Keratinocyte (primary cell): ENCODE data around the gene KIAA1755. TPM values are rescaled to one million over a fixed set of nuclear protein-coding genes. Genes with fewer than 3 reads are reported as not detected.
A peak's percentile ranks its signal among the peaks of the same experiment; 100 is the strongest.

Experiments
- DNase-seq: peaks from one replicate; pipeline ENCODE4 v3.0.0-alpha.2; 2011; ENCODE audit warnings: low read depth, missing footprints, low spot score
- FAIRE-seq: peaks from 2 replicates; lab custom pipeline; 2011; peaks lifted over from hg19 to GRCh38; lab: Jason Lieb, UNC
- H2AFZ ChIP-seq: 2 replicates; pipeline ENCODE4 v1.6.0; 2012; ENCODE audit warnings: low read length, control low read depth, inconsistent platforms; ENCODE audit not compliant: control insufficient read depth
- H3K27ac ChIP-seq: 2 replicates; pipeline ENCODE4 v1.5.1; 2011; ENCODE audit warnings: low read length; ENCODE audit not compliant: control insufficient read depth, insufficient read depth
- H3K27me3 ChIP-seq: 3 replicates; pipeline ENCODE4 v1.6.0; 2011; ENCODE audit warnings: low read length; ENCODE audit not compliant: control insufficient read depth, insufficient read depth; ENCODE audit errors: extremely low read depth
- H3K36me3 ChIP-seq, 2 experiments: 2 replicates in 1 of 2; 3 replicates in 1 of 2; pipeline ENCODE4 v1.5.1; 2011; ENCODE audit warnings: low read length in 2 of 2, mild to moderate bottlenecking in 1 of 2; ENCODE audit not compliant: control insufficient read depth in 2 of 2, insufficient read depth in 2 of 2; ENCODE audit errors: extremely low read depth in 1 of 2
- H3K4me1 ChIP-seq: 3 replicates; pipeline ENCODE4 v1.5.1; 2011; ENCODE audit warnings: low read length; ENCODE audit not compliant: control insufficient read depth, insufficient read depth; ENCODE audit errors: extremely low read depth
- H3K4me2 ChIP-seq: 3 replicates; pipeline ENCODE4 v1.6.0; 2011; ENCODE audit warnings: low read depth, low read length; ENCODE audit not compliant: control insufficient read depth, insufficient read depth; ENCODE audit errors: extremely low read depth
- H3K4me3 ChIP-seq, 3 experiments: fragments of 200-600 bp in 1 of 3; sonication (generic) in 1 of 3; 2 replicates in 2 of 3; 3 replicates in 1 of 3; pipeline ENCODE4 v1.5.1; 2011 to 2016; ENCODE audit warnings: low read length in 3 of 3, mild to moderate bottlenecking in 3 of 3, control low read depth in 2 of 3, inconsistent platforms in 1 of 3, low read depth in 1 of 3, mixed read lengths in 1 of 3, mixed run types in 1 of 3, moderate library complexity in 1 of 3; ENCODE audit not compliant: control insufficient read depth in 2 of 3, insufficient read depth in 2 of 3; ENCODE audit errors: extremely low read depth in 1 of 3
- H3K79me2 ChIP-seq: 2 replicates; pipeline ENCODE4 v1.6.0; 2012; ENCODE audit warnings: low read length; ENCODE audit not compliant: control insufficient read depth, insufficient read depth
- H3K9ac ChIP-seq: 3 replicates; pipeline ENCODE4 v1.6.0; 2011; ENCODE audit warnings: low read length; ENCODE audit not compliant: control insufficient read depth, insufficient read depth; ENCODE audit errors: extremely low read depth
- H3K9me1 ChIP-seq: 3 replicates; pipeline ENCODE4 v1.6.0; 2011; ENCODE audit warnings: low read length; ENCODE audit not compliant: control insufficient read depth, insufficient read depth; ENCODE audit errors: extremely low read depth
- H3K9me3 ChIP-seq: 2 replicates; pipeline ENCODE4 v1.5.1; 2012; ENCODE audit warnings: low read depth, low read length; ENCODE audit not compliant: control insufficient read depth
- H4K20me1 ChIP-seq: 3 replicates; pipeline ENCODE4 v1.6.0; 2011; ENCODE audit warnings: low read length; ENCODE audit not compliant: control insufficient read depth, insufficient read depth; ENCODE audit errors: extremely low read depth
- EZH2 ChIP-seq: IDR thresholded peaks from one replicate; pipeline ENCODE4 v1.6.1; 2012; ENCODE audit warnings: inconsistent platforms, mild to moderate bottlenecking, low read length, moderate library complexity
- dilution Hi-C: fragments of 300-500 bp; cut with MboI; formaldehyde crosslinking; loops from one replicate; pipeline ENCODE4 v1.7.0; 2020; ENCODE audit warnings: low sequenced_read_pairs; ENCODE audit not compliant: extremely low pct_ligation_motif_present
- polyA plus RNA-seq, 5 experiments: library from polyadenylated mRNA; depleted of rRNA in 3 of 5; stranded (reverse) in 3 of 5; stranded (forward) in 1 of 5; unstranded in 1 of 5; fragments of >200 nt; gene quantifications; 1 replicate in 1 of 5; 2 replicates in 3 of 5; 3 replicates in 1 of 5; pipeline versions ENCODE4 v1.2.1 to v1.2.3, GENCODE V29; 2011 to 2012; ENCODE audit warnings: missing spikeins in 2 of 5, low read depth in 1 of 5, low replicate concordance in 1 of 5
- TF ChIP-seq, protein P1 (sequence below), 3 experiments: IDR thresholded peaks in 1 of 3; conservative IDR thresholded peaks in 1 of 3; optimal IDR thresholded peaks in 1 of 3; 2 replicates in 2 of 3; 3 replicates in 1 of 3; pipeline versions ENCODE3 to v1.5.1; 2011; ENCODE audit warnings: low read length in 3 of 3, mild to moderate bottlenecking in 3 of 3, moderate library complexity in 2 of 3, control low read depth in 1 of 3, inconsistent platforms in 1 of 3; ENCODE audit not compliant: insufficient read depth in 2 of 3; ENCODE audit errors: extremely low read depth in 1 of 3

KIAA1755 gene
- polyA plus RNA-seq, 1 donor (not counting 4 experiments of a cell fraction or from before 2014, with no cell fraction given): not detected

DNA sequence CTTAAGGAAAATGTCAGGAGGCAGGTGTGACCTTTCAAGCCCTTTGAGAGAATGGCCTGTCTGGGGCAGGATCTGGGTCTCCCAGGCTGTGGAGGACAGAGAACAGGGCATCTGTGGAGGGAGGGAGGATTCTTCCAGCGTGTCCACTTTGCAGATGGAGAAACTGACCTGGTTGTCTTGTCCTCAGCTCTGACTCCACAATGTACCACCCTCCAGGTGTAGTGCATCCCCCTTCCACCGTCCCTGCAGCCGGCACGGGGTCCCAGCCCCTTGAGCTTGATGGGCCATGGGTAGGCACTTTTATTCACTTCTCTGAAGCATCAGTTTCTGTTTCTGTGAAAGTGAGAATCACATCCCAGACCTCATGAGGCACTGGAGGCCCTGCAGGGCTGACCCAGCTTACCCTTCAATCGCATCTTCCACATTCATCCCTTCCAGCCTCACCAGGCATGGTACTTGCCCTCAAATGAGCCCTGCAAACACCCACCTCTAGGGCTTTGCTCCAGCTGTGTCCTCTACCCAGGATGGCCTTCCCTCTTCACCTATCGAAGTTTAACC, 90.8 kb downstream of the KIAA1755 start:
- Histone ChIP-seq H3K27ac (no peak overlapping the region), H3K36me3 (no peaks in the 10 kb centered on the region), H3K9me1 (no peaks in the 10 kb centered on the region), H3K4me2 (no peak overlapping the region), H3K9ac (no peak overlapping the region), H3K4me3 (no peak overlapping the region), H3K4me1 (peaks cover 52% of the 10 kb centered on the region), H4K20me1 (no peaks in the 10 kb centered on the region), H3K79me2 (no peaks in the 10 kb centered on the region), H3K9me3 (no peaks in the 10 kb centered on the region), H3K27me3 (no peaks in the 10 kb centered on the region), H2AFZ (no peak overlapping the region)
- FAIRE-seq (no peak), DNase-seq (no peak)
- dilution Hi-C loops: no loop called here
- TF ChIP-seq, protein P1, sequence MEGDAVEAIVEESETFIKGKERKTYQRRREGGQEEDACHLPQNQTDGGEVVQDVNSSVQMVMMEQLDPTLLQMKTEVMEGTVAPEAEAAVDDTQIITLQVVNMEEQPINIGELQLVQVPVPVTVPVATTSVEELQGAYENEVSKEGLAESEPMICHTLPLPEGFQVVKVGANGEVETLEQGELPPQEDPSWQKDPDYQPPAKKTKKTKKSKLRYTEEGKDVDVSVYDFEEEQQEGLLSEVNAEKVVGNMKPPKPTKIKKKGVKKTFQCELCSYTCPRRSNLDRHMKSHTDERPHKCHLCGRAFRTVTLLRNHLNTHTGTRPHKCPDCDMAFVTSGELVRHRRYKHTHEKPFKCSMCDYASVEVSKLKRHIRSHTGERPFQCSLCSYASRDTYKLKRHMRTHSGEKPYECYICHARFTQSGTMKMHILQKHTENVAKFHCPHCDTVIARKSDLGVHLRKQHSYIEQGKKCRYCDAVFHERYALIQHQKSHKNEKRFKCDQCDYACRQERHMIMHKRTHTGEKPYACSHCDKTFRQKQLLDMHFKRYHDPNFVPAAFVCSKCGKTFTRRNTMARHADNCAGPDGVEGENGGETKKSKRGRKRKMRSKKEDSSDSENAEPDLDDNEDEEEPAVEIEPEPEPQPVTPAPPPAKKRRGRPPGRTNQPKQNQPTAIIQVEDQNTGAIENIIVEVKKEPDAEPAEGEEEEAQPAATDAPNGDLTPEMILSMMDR (optimal IDR thresholded peaks at IDR 0.05 in 1 of 3, IDR thresholded peaks at IDR 0.05 in 1 of 3, conservative IDR thresholded peaks at IDR 0.05 in 1 of 3; ENCODE audit: extremely low read depth in 1 of 3, insufficient read depth in 2 of 3, low read length in 3 of 3): no peak
- TF ChIP-seq EZH2: no peak

DNA sequence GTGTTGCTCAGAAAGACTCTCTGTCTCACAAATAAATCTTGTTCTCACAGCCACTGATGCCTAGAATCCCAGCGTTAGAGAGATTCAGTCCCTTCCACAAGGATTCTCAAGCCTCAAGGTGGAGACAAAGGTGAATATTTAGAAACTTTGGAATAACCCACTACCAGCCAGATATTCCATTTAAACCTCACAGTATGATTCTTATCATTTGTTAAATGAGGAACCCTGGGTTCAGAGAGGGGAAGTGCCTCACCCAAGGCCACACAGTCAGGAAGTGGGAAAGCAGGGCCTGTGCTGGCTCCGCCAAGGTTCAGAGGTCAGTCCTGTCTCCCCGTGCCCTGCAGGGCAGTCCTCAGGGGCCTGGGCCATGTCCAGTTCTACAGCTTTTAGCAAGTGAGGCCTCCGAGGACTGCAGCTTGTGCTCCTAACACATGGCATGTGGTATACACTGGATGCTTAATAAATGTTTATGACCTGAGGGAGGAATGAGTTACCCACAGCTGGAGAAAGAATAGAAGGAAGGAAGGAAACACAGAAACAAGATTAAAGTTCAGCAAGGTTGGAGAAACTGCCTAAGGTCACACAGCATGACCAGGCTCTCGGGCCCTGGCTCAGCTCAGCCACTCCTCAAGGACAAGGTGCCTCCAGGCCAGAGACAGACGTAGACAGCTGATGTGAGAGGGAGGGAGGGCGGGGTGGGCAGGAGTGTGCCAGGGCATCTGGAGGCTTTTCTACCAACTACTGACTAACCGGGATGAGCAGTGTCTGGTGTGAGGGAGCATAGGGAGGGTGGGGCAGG, 91.5 kb downstream of the KIAA1755 start:
- Histone ChIP-seq H4K20me1 (no peaks in the 10 kb centered on the region), H3K4me3 (no peak overlapping the region), H3K9me3 (no peaks in the 10 kb centered on the region), H3K27me3 (no peaks in the 10 kb centered on the region), H3K9me1 (no peaks in the 10 kb centered on the region), H3K27ac (peak overlapping the region; percentile 56), H3K4me1 (peaks cover 52% of the 10 kb centered on the region), H3K9ac (no peak overlapping the region), H3K4me2 (no peak overlapping the region), H3K79me2 (no peaks in the 10 kb centered on the region), H3K36me3 (no peaks in the 10 kb centered on the region), H2AFZ (peak overlapping the region; percentile 24)
- peak; percentile 57 for FAIRE-seq
- dilution Hi-C loops: no loop called here
- TF ChIP-seq, protein P1 (optimal IDR thresholded peaks at IDR 0.05 in 1 of 3, IDR thresholded peaks at IDR 0.05 in 1 of 3, conservative IDR thresholded peaks at IDR 0.05 in 1 of 3; ENCODE audit: extremely low read depth in 1 of 3, insufficient read depth in 2 of 3, low read length in 3 of 3): no peak
- TF ChIP-seq EZH2: no peak
- no peak for DNase-seq
